NCI-H2029 (cell line): Measurements from ENCODE around the gene SHANK1.

Experiments
- DNase-seq: peaks from one replicate; lab custom pipeline; 2025; lab: John Stamatoyannopoulos, UW

The SHANK1 gene

DNA sequence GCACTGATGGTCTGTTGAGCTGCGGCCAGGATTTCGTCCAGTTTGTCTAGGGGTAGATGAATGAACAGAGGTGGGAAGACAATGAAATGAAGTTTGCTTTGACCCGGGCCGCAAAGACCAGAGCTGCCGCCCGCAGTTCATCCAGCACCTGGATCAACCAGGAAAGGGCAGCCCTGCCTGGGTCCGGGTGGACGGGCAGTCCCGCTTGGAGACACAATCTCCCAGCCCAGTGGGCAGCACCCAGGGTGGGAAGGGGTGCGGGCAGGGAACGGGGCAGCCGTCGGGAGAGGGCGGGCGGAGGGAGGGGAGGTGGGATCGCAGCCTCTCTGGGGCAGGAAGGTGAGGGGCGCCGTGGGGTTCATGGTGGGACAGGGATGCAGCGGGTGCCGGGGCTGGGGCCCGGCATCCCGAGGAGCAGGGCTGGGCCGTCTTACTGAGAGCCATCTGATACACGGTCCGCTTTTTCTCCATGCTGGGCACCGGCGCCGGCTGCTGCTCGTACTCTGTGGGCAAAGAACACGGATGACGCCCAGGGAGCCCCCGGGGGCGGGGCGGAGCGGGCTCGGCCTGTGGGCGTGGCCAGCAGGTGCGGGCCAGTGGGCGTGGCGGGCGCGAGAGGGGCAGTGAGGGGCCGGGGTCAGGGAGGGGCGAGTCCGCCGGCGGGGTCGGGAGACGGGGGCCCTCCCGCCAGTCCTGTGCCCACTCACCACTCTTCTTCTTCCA is 33.1 kb downstream of the SHANK1 start:
- no peak for DNase-seq

DNA sequence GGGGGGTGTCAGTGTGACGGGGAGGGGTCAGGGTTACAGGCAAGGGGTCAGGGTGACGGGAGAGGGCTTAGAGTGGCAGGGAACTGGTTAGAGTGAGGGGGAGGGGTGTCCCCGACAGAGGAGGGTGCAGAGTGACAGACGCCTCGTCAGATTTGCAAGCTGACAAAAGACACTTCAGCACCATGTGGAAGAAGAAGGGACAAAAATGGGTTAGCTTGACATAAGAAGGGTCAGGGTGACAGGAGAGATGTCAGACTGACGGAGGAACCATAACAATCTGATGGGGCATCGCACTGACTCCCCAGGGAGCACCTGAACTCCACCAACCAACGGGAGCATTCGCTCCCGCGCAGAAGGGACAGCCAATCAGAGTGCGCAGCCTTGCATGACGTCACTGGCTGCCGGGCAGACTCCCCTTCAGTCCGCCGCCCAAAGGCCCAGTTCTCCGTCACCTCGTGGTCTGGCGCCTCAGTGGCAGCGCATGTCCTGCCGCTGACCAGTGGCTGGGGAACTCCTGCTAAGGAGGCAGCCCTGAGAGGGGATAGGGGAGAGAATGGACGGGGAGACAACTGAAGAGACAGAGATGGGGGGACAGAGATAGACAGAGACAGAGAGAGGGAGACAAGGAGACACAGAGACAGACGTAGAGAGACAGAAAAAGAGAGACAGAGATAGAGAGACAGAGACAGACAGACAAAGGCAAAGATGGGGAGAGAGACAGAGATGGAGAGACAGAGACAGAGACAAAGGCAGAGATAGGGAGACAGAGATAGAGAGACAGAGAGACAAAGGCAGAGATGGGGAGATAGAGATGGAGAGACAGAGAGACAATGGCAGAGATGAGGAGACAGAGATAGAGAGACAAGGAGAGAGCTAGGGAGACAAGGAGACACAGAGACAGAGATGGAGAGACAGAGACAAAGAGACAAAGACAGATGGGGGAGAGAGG is 40.2 kb downstream of the SHANK1 start:
- DNase-seq, result peak; percentile 30

DNA sequence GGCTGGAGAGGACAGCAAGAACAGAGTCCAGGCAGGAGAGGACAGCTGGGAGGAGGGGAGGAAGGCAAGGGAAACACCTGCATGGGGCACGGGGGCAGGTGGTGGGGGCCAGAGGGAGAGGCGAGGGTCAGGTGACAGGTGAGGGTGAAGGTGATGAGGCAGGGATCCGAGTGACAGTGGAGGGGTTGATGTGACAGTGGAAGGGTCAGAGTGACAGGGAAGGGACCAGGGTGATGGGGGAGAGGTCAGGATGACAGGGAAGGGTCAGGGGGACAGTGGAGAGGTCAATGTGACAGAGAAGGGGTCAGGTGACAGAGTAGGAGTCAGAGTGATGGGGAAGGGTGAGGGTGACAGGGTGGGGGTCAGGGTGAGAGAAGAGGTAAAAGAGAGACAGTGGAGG is 41.3 kb downstream of the SHANK1 start:
- DNase-seq, result no peak

GRCh38 chr19:50677636-50678035 is 42.0 kb downstream of the SHANK1 start:
- DNase-seq, result no peak

- no peak for DNase-seq
Measured at GRCh38 chr19:50676625-50677197, 42.9 kb downstream of the SHANK1 start.

DNA sequence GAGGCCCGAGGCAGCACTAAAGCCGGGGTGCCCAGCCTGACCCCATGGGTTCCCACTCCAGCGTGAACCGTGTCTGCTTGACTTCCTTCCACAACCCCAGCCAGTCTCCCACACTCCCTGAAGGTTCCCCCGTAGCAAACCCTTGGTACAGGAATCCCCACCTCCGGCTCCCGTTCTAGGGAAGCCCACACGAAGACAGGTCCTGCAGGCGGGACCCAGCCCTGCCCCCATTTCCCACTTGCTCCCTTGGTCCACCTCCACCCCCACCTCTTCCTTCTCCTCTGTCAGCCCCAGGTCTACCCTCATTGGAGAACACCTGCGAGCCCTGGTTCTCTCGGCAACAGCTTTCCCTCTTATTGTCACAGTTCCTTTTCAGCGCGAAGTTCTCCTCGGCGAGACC is 46.5 kb downstream of the SHANK1 start:
- DNase-seq, result no peak

DNA sequence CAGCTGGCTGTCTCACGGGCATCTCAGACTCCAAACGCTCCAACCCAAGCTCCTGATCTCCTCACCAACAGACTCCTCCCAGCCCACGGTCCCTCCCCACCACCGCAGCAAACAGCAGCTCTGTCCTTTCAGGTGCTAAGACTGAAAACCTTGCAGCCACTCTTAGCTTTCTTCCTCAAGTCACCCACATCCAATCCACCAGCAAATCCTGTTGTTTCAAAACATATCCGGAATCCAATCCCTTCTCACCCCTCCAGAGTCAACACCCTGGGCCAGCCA is 49.6 kb downstream of the SHANK1 start:
- no peak for DNase-seq

- no peak for DNase-seq
Measured at GRCh38 chr19:50669302-50670101, 50.1 kb downstream of the SHANK1 start.

DNA sequence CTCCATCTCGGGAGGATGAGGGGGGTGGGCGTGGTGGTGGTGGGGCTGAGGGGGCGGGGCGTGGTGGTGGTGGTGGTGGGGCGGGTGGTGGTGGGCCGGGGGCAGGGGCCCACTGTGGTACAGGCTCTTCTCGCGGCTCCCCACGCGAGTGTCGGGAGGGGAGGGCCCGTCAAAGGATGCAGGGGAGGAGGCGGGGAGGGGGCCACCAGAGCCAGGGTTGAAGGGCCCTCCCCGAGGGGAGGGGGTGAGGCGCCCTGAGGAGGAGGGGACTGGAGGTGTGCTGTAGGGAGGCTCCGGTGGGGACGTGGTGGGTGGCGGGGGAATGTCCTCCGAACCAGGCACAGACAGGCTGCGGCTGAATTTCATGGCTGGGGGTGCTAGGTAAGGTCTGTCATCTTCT is 50.7 kb downstream of the SHANK1 start:
- DNase-seq, result no peak

DNA sequence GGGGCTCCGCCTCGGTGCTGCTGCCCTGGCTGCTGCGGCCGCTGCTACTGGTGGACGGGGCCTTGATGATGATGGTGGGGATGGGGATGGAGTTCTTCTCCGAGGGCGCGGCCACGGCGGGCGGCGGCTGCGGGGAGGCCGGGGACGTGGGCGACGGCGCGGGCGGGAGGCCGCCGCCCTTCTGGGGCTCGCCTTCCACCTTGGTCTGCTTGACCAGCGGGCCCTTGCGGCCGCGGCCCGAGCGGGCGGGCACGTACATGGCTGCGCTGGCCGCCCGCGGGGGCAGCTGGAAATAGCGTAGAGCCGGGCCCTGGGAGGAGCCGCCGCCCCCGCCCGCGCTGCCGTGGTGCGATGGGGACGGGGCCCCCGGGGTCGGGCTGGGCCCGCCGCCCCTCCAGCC is 51.2 kb downstream of the SHANK1 start:
- DNase-seq, result no peak

- DNase-seq, result no peak
Measured at GRCh38 chr19:50667759-50668231, 51.8 kb downstream of the SHANK1 start.

- no peak for DNase-seq
Measured at GRCh38 chr19:50667177-50667758, 52.3 kb downstream of the SHANK1 start.

DNA sequence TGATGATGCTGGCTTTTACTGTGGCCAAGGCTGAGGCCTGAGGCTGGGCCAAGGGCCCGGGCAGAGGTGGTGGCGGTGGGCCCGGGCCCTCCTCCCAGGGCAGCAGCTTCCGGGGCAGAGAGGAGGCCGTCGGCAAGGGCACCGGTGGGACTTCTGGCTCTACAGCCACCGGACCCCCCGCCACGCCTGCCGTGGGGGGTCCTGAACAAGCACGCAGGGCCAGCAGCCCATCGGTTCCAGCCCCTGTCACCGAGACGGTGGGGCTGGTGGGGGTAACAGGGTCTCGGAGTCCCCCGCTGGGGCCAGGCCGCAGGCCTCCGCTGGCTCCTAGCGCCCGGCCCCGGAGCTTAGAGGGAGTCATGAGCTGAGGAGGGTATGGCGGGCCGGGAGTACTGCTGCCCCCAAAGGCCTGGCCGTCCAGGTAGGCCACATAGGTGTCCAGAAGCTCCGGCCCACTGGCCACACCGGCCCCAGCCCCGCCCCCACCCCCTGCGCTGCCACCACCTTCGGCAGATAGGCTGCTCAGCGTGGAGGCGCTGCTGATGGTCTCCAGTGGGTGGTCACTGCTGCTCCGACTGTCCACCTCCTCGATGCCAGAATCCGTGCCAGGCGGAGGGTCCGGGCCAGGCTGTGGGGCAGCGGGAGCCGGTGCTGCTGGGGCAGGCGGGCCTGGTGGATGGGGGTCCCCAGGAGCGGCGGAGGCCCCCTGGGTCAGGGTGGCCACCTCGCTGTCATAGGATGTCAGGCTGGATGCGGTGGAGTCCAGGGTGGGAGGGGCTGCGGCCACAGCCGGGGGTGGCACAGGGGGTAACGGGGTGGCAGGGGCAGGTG is 53.0 kb downstream of the SHANK1 start:
- DNase-seq, result no peak

GRCh38 chr19:50664204-50664603 is 55.4 kb downstream of the SHANK1 start:
- DNase-seq, result no peak

GRCh38 chr19:50663482-50663790 is 56.2 kb downstream of the SHANK1 start:
- no peak for DNase-seq

DNA sequence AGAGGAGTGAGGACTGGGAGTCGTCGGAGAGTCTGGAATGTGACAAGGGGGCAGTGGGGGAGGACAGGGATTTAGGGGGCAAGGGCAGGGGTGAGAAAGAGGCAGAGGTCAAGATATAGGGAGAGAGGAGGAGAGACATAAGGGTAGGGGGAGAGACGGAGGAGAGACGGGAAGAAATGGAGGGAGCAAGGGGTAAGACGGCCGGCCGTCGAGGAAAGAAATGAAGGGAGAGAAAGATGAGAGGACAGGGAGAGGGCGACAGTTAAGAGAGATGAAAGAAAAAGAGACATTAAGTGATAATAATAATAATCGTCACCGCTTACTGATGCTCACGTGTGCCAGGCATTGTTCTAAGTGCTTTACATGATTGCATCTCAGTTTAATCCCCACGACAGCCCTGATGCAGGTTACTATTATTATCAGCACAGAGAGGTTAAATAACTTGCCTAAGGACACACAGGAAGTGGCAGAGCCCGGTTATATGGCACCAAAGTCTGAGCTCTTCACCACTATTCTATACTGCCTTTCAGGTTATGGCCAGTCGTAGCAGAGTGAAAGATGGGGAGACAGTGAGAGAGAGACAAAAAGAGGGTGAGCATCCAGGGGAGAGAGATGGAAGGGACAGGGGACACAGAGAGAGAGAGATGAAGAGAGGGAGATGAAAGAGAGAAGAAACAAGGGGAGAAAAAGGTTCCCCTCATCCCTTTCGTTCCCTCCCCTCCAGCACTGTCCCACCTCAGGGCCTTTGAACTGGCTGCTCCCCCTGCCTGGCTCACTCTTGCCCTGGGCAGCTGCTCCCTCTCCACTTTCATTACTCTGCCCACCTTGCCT is 56.7 kb downstream of the SHANK1 start:
- DNase-seq, result no peak

- DNase-seq, result no peak
Measured at GRCh38 chr19:50661766-50662650, 57.6 kb downstream of the SHANK1 start.

DNA sequence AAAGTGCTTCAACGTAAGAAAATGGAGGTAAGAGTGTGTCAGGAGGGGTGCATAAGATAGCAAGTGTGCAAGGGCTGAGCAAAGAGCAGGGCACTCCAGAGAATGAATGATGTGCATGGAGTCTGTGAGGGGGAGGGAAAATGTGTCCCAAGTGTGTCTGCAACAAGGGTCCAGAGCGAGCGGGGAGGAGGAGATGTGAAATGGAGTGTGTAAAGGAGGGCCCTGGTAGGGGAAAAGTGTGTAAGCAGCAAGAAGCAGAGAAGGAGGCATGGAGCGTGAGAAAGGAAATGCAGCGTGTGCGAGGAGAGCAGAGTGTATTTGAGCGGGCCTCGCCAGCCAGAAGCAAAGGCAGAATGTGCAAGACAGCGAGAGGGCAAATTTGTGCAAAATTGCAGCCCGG is 58.6 kb downstream of the SHANK1 start:
- no peak for DNase-seq

- no peak for DNase-seq
Measured at GRCh38 chr19:50660088-50660366, 59.6 kb downstream of the SHANK1 start.
